Stomach (tissue), 9 donors: Measurements from ENCODE around the gene KLHL36. TPM values are rescaled to one million over a fixed set of nuclear protein-coding genes. Genes with fewer than 3 reads are reported as not detected.

Experiments used
- DNase-seq, 2 donors: peaks; one replicate each; pipeline versions ENCODE4 v3.0.0 to v3.0.0-alpha.2; 2013 to 2019
- H3K27ac ChIP-seq, 5 donors: fragments of 200-600 bp in 4 of 5; sonication (generic) in 4 of 5; one replicate each; pipeline ENCODE4 v1.5.1; 2013 to 2019; ENCODE audit warnings: mild to moderate bottlenecking in 1 of 5, moderate library complexity in 1 of 5
- H3K27me3 ChIP-seq, 3 donors: fragments of 200-600 bp; sonication (generic); one replicate each; pipeline ENCODE4 v1.5.1; 2017 to 2019; ENCODE audit warnings: mixed run types in 1 of 3
- H3K36me3 ChIP-seq, 4 donors: fragments of 200-600 bp; sonication (generic); 1 replicate in 3 of 4; 2 replicates in 1 of 4; pipeline ENCODE4 v1.5.1; 2016 to 2019
- H3K4me1 ChIP-seq, 4 donors: fragments of 200-600 bp; sonication (generic); one replicate each; pipeline ENCODE4 v1.5.1; 2016 to 2019
- H3K4me3 ChIP-seq, 4 donors: fragments of 200-600 bp; sonication (generic) in 3 of 4; one replicate each; pipeline ENCODE4 v1.5.1; 2016 to 2019; ENCODE audit warnings: mild to moderate bottlenecking in 1 of 4
- H3K9me3 ChIP-seq, 4 donors: fragments of 200-600 bp; sonication (generic); one replicate each; pipeline ENCODE4 v1.5.1; 2016 to 2019
- EP300 ChIP-seq: sonication (generic); formaldehyde crosslinking; IDR thresholded peaks from one replicate; pipeline ENCODE4 v1.6.1; 2017; ENCODE audit warnings: antibody characterized with exemption
- POLR2A ChIP-seq, 4 donors: fragments of 450-650 bp; IDR thresholded peaks; one replicate each; pipeline ENCODE4 v1.6.1; 2016; ENCODE audit warnings: antibody characterized with exemption in 4 of 4, control low read depth in 2 of 4, mild to moderate bottlenecking in 1 of 4, moderate library complexity in 1 of 4
- POLR2AphosphoS5 ChIP-seq, 3 donors: sonication (generic); formaldehyde crosslinking; IDR thresholded peaks; one replicate each; pipeline ENCODE4 v1.6.1; 2016; ENCODE audit warnings: antibody characterized with exemption in 3 of 3
- WGBS, 5 donors: extraction: QIAGEN DNeasy Blood & Tissue Kit in 3 of 5; methylation state at CpG; one replicate each; pipeline versions ENCODE4 v1.1.5 to v1.1.7; 2013 to 2018; 5-methylcytosine and 5-hydroxymethylcytosine counted together
- intact Hi-C: fragments of 100-400 bp; cut with DNase I; formaldehyde crosslinking; loops from one replicate; pipeline ENCODE4 v1.15.1; 2023; ENCODE audit warnings: low total_unique reads
- polyA plus RNA-seq, 3 donors: library from polyadenylated mRNA; stranded (reverse); fragments of 200-250 nt; gene quantifications; one replicate each; pipeline ENCODE4 v1.2.3, GENCODE V29; 2013
- total RNA-seq, 5 donors: library from RNA; depleted of rRNA; stranded (reverse); fragments of >200 nt; gene quantifications; one replicate each; pipeline versions ENCODE4 v1.1.0 to v1.2.3, GENCODE V29; 2014 to 2016
- TF ChIP-seq, protein P1 (sequence below), 7 experiments: fragments of 450-650 bp in 4 of 7; fragments of 200-600 bp in 3 of 7; sonication (generic) in 3 of 7; IDR thresholded peaks; one replicate each; pipeline ENCODE4 v1.5.1; 2016 to 2019; ENCODE audit warnings: antibody characterized with exemption in 7 of 7, control low read depth in 2 of 7, mild to moderate bottlenecking in 1 of 7
- donor health status: healthy with polysubstance abuse.
- donor health status: Bipolar disorder and iron deficiency.
- donor health status: healthy.

KLHL36 gene
- total and polyA plus RNA-seq, 8 donors = 10.5 to 62.4 (median 35.3) TPM

DNA sequence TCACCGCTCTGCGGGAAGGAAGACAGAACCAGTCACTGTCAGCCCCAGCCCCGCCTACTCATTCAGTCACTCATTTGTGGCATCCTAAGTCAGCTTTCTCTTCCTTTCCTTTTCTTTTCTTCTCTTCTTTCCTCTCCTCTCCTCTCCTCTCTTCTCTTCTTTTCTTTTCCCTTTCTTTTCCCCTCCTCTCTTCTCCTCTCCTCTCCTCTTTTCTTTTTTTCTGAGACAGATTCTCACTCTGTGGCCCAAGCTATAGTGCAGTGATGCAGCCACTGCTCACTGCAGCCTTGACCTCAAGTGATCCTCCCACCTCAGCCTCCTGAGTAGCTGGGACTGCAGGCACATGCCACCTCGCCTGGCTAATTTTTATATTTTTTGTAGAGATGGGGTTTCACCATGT is 10.6 kb upstream of the KLHL36 start:
- no peak for DNase-seq
- H3K36me3 ChIP-seq = no peaks in the 10 kb centered on the region
- no peaks in the 10 kb centered on the region for H3K27me3 ChIP-seq
- TF ChIP-seq POLR2AphosphoS5 (IDR thresholded peaks at IDR 0.05) = no peak
- no peak for TF ChIP-seq EP300
- TF ChIP-seq, protein P1, sequence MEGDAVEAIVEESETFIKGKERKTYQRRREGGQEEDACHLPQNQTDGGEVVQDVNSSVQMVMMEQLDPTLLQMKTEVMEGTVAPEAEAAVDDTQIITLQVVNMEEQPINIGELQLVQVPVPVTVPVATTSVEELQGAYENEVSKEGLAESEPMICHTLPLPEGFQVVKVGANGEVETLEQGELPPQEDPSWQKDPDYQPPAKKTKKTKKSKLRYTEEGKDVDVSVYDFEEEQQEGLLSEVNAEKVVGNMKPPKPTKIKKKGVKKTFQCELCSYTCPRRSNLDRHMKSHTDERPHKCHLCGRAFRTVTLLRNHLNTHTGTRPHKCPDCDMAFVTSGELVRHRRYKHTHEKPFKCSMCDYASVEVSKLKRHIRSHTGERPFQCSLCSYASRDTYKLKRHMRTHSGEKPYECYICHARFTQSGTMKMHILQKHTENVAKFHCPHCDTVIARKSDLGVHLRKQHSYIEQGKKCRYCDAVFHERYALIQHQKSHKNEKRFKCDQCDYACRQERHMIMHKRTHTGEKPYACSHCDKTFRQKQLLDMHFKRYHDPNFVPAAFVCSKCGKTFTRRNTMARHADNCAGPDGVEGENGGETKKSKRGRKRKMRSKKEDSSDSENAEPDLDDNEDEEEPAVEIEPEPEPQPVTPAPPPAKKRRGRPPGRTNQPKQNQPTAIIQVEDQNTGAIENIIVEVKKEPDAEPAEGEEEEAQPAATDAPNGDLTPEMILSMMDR (IDR thresholded peaks at IDR 0.05) = no peak
- no peak for TF ChIP-seq POLR2A (IDR thresholded peaks at IDR 0.05)
- intact Hi-C loops = no loop called here
- H3K4me3 ChIP-seq = no peak overlapping the region
- WGBS, 5 donors = 86 to 94% (median 91%) methylated on average over 4 of the region's 4 CpGs
- no peaks in the 10 kb centered on the region for H3K9me3 ChIP-seq
- H3K27ac ChIP-seq = no peak overlapping the region
- H3K4me1 ChIP-seq = peaks cover 0 to 27% (median 17%) of the 10 kb centered on the region in 4 donors

GRCh38 chr16:84638231-84638806 is 10.0 kb upstream of the KLHL36 start:
- DNase-seq = no peak
- Histone ChIP-seq H3K36me3 (no peaks in the 10 kb centered on the region), H3K4me1 (peaks cover 0 to 32% (median 21%) of the 10 kb centered on the region in 4 donors), H3K27me3 (no peaks in the 10 kb centered on the region), H3K4me3 (no peak overlapping the region), H3K9me3 (no peaks in the 10 kb centered on the region), H3K27ac (no peak overlapping the region)
- TF ChIP-seq POLR2A (IDR thresholded peaks at IDR 0.05) (no peak), POLR2AphosphoS5 (IDR thresholded peaks at IDR 0.05) (no peak), EP300 (no peak)
- TF ChIP-seq, protein P1 (IDR thresholded peaks at IDR 0.05) = no peak
- WGBS, 5 donors = 93 to 99% (median 94%) methylated on average over 8 of the region's 8 CpGs
- intact Hi-C loops = no loop called here

DNA sequence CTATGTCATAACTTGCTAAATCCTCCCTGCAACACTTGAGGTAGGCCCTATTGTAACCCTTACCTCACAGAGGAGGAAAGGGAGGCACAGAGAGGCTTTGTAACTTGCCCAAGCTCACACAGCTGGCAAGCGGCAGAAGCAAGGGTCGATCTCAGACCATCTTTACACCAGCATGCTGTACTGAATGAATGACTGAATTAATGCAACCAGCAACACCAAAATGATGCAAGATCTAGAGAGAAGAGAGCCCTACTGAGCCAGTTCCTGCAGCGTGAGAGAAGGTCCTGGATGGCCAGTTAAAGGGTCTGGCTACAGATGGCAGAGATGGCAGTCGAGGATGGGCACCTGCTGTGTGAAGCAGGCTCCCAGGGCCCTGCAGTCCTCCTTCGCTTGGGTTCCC is 8.2 kb upstream of the KLHL36 start:
- H3K36me3 ChIP-seq = no peaks in the 10 kb centered on the region
- H3K9me3 ChIP-seq = no peaks in the 10 kb centered on the region
- no peak for TF ChIP-seq POLR2AphosphoS5 (IDR thresholded peaks at IDR 0.05)
- TF ChIP-seq, protein P1 (IDR thresholded peaks at IDR 0.05) = no peak
- TF ChIP-seq EP300 = no peak
- no peak for TF ChIP-seq POLR2A (IDR thresholded peaks at IDR 0.05)
- H3K27me3 ChIP-seq = no peaks in the 10 kb centered on the region
- DNase-seq = no peak
- no peak overlapping the region for H3K27ac ChIP-seq
- WGBS, 5 donors = 88 to 98% (median 96%) methylated on average over 5 of the region's 5 CpGs
- no peak overlapping the region for H3K4me3 ChIP-seq
- intact Hi-C loops = no loop called here
- H3K4me1 ChIP-seq = peaks cover 0 to 39% (median 22%) of the 10 kb centered on the region in 4 donors

DNA sequence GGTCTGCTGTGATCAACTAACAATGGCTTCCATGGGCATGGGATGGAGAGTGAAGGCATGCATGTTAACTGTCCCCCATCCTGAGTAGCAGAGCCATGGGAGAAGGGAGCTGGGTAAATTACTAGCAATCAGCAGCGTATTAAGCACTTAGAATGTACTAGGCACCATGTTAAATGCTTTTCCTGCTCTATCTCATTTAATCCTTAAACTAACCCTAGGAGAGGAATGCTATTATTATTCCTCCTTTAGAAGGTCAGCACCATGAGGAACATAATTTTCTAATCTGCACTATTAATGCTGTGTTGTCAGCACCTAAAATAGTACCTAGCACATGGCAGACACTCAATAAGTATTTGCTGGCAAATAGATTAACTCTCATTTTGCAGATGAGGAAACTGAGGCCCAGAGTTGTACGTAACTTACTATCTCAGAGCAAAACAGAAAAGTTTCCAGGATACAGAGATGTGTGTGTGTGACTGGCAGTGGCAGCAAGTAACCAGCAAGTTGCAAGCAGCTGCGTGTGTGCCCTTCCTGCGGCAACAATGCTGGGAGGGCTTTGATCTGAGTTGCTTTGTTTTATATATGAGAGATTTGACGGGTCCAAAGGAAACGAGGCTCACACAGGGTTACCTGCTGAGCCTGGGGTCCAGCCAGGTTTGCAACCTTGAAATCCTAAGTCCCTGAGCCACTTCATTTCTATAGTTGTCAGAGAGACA is 6.5 kb upstream of the KLHL36 start:
- H3K27ac ChIP-seq = peak overlapping the region in 4 of 5 donors; percentile 16 to 66 (median 31)
- H3K9me3 ChIP-seq = no peaks in the 10 kb centered on the region
- intact Hi-C loops = no loop called here
- TF ChIP-seq POLR2AphosphoS5 (IDR thresholded peaks at IDR 0.05) (no peak), EP300 (no peak), POLR2A (IDR thresholded peaks at IDR 0.05) (no peak)
- TF ChIP-seq, protein P1 (IDR thresholded peaks at IDR 0.05) = no peak
- peaks cover 0 to 39% (median 18%) of the 10 kb centered on the region in 4 donors for H3K4me1 ChIP-seq
- H3K4me3 ChIP-seq = no peak overlapping the region
- WGBS, 5 donors = 80 to 92% (median 84%) methylated on average over 6 of the region's 6 CpGs
- H3K27me3 ChIP-seq = no peaks in the 10 kb centered on the region
- no peak for DNase-seq
- no peaks in the 10 kb centered on the region for H3K36me3 ChIP-seq
